PC-3 (cell line): ENCODE data around the gene WNT5A.

ENCODE experiments used
- EZH2 ChIP-seq: fragments of 300-600 bp; sonication (generic); IDR thresholded peaks from one replicate; pipeline ENCODE4 v1.6.1; 2017; ENCODE audit warnings: antibody characterized with exemption, mild to moderate bottlenecking, low read length; ENCODE audit not compliant: unreplicated experiment
- EZH2phosphoT487 ChIP-seq: fragments of 300-600 bp; sonication (generic); IDR thresholded peaks from 2 replicates; pipeline ENCODE4 v1.6.1; 2018; ENCODE audit warnings: mild to moderate bottlenecking, antibody characterized with exemption, low read length, borderline replicate concordance
- TF ChIP-seq, protein P1 (sequence below): fragments of 300-600 bp; sonication (generic); conservative IDR thresholded peaks from 2 replicates; pipeline ENCODE4 v1.5.1; 2017; ENCODE audit warnings: antibody characterized with exemption, low read depth, mild to moderate bottlenecking, low read length

DNA sequence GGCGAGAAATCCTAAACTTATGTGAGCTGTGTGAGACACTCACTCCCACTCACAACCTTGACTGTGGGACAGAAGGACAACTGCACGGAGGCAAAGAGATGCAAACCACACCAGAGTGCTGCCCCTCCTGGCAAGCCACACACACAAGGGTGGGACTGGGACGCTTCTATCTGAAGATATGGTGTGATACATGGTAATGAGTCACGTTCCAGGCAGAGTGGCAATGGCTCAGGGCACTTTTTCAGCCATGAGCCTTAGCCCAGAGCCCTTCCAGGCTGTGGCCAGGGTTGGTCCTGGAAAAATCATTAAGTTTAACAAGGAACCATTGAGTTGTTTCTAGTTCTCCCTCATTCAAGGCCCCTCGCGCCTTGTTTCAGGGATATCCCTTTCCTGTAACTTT is 56.1 kb downstream of the WNT5A start:
- TF ChIP-seq, protein P1, sequence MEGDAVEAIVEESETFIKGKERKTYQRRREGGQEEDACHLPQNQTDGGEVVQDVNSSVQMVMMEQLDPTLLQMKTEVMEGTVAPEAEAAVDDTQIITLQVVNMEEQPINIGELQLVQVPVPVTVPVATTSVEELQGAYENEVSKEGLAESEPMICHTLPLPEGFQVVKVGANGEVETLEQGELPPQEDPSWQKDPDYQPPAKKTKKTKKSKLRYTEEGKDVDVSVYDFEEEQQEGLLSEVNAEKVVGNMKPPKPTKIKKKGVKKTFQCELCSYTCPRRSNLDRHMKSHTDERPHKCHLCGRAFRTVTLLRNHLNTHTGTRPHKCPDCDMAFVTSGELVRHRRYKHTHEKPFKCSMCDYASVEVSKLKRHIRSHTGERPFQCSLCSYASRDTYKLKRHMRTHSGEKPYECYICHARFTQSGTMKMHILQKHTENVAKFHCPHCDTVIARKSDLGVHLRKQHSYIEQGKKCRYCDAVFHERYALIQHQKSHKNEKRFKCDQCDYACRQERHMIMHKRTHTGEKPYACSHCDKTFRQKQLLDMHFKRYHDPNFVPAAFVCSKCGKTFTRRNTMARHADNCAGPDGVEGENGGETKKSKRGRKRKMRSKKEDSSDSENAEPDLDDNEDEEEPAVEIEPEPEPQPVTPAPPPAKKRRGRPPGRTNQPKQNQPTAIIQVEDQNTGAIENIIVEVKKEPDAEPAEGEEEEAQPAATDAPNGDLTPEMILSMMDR: no peak
- TF ChIP-seq EZH2phosphoT487 (no peak), EZH2 (no peak)
